Measurements from ENCODE around the gene DIPK1C. TPM values are rescaled to one million over a fixed set of nuclear protein-coding genes. Genes with fewer than 3 reads are reported as not detected.

The DIPK1C gene
- total and polyA plus RNA-seq, 9 of the 15 experiments (the other 6 are each of a cell fraction or from before 2014, with no cell fraction given), result 0.04 to 0.32 (median 0.15) TPM; not detected in 2

GRCh38 chr18:74499633-74500032, 42.5 kb upstream of the DIPK1C start (continued):
- TF ChIP-seq SNRNP70 (optimal IDR thresholded peaks at IDR 0.05; ENCODE audit: low read depth, low read length) (no peak), ZNF778 (CRISPR knock-in tag; IDR thresholded peaks at IDR 0.05) (no peak), MAFK (IDR thresholded peaks at IDR 0.05; ENCODE audit: low read length) (no peak), ZNF395 (CRISPR knock-in tag; IDR thresholded peaks at IDR 0.05) (no peak), PHF8 (IDR thresholded peaks at IDR 0.05; ENCODE audit: borderline replicate concordance, low read length) (no peak), CREB1 (IDR thresholded peaks at IDR 0.05) (no peak), CREB1 (CRISPR knock-in tag; IDR thresholded peaks at IDR 0.05) (no peak), ZBTB43 (CRISPR knock-in tag; IDR thresholded peaks at IDR 0.05) (no peak), PBX2 (CRISPR knock-in tag; IDR thresholded peaks at IDR 0.05; ENCODE audit: low read depth) (no peak), PBX2 (tag; conservative IDR thresholded peaks at IDR 0.05; ENCODE audit: low read depth) (peak; percentile 31; the same call in 1 of the 2 replicates), NBN (IDR thresholded peaks at IDR 0.05; ENCODE audit: low read depth) (no peak), GATAD2B (IDR thresholded peaks at IDR 0.05; ENCODE audit: borderline replicate concordance) (no peak), POLR2H (tag; IDR thresholded peaks at IDR 0.05; ENCODE audit: low read depth) (no peak), ZNF512 (tag; IDR thresholded peaks at IDR 0.05) (no peak), SNIP1 (IDR thresholded peaks at IDR 0.05; ENCODE audit: low read depth) (no peak), POLR2AphosphoS5 (IDR thresholded peaks at IDR 0.05; ENCODE audit: control insufficient read depth, insufficient read depth, low read depth, low read length) (no peak), FOXK2 (conservative IDR thresholded peaks at IDR 0.05 in 1 of 2, IDR thresholded peaks at IDR 0.05 in 1 of 2; ENCODE audit: low read depth in 2 of 2) (peak; percentile 47 to 70; a peak in 2 of 4 replicates), RFX1 (IDR thresholded peaks at IDR 0.05) (peak; percentile 49), DNMT1 (IDR thresholded peaks at IDR 0.05) (no peak), ETV1 (tag; conservative IDR thresholded peaks at IDR 0.05; ENCODE audit: low read depth) (0 out of 2 replicates have a peak, but pooled peaks have one; percentile 6)
